Hematopoietic multipotent progenitor cell treated with erythropoietin and hydrocortisone succinate and interleukin-3 and kit ligand, for 4 days (in vitro differentiated cells): ENCODE results near the gene FBXW10B.
A peak's percentile ranks its signal among the peaks of the same experiment; 100 is the strongest.
"Not testable (repeated sequence)": the region's sequence is repeated elsewhere in the genome, so short reads cannot be mapped to it uniquely, and the experiment has no call there.

Experiments used
- DNase-seq: peaks from one replicate; pipeline ENCODE4 v3.0.0-alpha.2; 2015

The FBXW10B gene

DNA sequence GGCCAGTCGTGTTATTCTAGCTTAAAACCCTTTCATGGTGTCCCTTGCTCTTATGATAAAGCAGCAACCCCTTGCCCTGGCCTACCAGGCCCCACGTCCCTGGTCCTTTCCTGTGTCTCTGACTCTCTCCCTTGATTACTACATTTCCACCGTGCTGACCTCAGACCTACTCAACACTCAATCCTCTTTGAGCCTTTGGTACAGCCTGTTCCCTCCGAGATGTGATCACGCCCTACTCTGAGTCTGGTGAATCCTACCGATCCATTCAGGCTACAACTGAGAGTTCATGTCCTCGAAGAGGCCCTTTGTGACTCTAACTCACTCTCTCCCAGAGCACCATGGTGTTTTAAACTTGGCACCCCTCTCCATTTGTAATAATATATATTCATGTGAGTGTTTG is 10.5 kb upstream of the FBXW10B start:
- not testable (repeated sequence) for DNase-seq

DNA sequence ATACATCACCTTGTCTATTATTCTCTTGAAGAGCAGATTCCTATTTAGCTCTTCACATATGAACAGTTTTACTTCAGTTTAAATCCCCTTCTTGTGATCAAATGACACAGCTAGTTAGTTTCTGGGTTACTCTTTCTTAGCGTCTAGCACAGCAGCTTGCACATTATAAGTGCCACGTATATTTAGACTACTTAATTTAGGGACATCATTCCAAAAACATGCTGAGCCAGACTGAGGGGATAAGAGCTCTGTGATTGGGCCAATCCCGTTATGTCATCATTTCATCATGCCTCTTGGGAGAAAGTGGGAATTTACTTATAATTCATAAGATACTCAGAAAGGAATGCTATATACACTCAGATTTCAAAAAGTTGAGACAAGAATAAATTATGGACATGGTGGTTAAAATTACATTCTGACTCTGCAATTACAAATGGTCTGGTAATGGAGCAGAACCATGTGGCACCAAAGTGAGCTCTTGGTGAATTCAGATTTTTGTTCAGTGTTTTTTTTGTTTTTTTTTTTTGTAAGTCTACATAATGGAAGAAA is 4.2 kb upstream of the FBXW10B start:
- not testable (repeated sequence) for DNase-seq

- not testable (repeated sequence) for DNase-seq
These were observed 3.8 kb upstream of the FBXW10B start for GRCh38 chr17:15623255-15623654.

GRCh38 chr17:15622124-15622523 is 2.6 kb upstream of the FBXW10B start:
- DNase-seq, result not testable (repeated sequence)

GRCh38 chr17:15616828-15617227 is 2.7 kb downstream of the FBXW10B start:
- not testable (repeated sequence) for DNase-seq

DNA sequence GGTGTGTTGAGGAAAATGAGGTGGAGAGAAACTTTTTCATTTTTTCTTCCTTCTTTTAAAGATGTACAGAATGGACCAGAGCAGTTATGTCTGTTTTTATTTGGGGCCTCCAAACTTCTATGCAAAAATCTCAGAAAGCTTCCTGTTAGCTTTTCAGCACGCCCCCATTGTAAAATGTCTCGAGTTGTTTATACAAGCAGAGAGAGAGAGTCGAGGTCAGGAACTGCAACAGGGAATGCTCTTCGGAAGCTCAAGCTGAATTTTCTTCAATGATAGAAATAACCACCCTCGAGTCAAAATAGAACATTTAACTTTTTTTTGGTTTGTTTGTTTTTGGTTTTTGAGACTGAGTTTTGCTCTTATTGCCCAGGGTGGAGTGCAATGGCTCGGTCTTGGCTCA is 3.7 kb downstream of the FBXW10B start:
- not testable (repeated sequence) for DNase-seq

- not testable (repeated sequence) for DNase-seq
These were observed 6.4 kb downstream of the FBXW10B start for GRCh38 chr17:15613111-15613510.

- DNase-seq, result peak; percentile 29
These were observed 26.5 kb downstream of the FBXW10B start for GRCh38 chr17:15592960-15593359.

DNA sequence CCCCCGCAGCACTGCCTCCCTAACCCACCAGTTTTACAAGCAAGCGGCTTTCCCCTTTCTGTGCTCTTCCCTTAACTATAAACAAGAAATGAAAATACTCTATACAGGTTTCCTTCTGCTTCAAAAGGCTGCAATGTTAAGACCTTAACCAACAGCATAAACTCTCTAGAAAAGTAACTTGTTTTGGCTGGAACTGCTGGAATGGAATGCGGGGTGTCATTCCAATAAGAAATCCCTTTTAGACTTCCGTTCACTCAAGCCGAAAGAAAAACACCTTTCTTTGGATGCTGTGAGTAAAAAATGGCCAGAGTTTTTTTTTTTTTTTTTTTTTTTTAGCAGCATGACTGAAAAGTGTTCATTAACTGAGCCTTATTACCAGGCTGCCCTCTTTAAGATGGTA is 27.5 kb downstream of the FBXW10B start:
- DNase-seq, result not testable (repeated sequence)

DNA sequence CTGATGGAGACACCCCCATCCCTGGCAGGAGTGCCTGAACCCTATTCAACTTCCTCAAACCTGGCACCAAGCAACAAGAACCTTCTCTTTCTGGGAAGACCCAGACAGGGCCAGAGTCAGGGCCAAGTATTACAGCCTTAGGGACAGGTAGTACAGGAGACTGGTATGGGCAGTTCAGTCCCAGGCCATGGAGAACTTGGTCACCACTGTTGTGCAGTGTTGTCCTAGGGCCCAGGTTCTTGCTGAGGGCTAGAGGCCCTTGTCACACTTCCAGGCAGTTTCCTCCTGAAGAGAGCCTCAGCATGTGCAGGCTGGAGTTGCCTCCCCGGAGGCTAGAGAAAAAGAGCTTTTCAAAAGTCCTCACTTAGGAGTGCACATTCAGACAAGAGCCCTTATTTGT is 28.7 kb downstream of the FBXW10B start:
- DNase-seq, result not testable (repeated sequence)

GRCh38 chr17:15589544-15590536 is 29.7 kb downstream of the FBXW10B start:
- peak; percentile 54 for DNase-seq

DNA sequence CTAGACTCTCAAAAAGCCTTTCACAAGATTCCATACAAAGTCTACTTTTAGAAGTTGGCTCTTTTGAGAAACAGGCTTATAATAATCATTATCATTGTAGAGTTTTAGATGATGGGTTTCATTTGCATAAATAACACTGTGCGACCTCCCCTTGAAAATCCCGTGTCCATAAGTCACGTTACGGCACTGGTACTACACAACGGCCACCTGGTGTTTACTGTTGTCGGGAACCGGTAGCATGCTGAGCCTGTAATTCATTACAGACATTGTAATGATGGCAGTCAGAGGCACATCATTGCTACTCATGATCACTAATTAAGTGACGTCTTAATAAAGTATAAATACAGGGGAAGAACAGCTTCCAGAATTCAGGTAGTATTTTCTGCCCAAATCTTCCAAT is 31.5 kb downstream of the FBXW10B start:
- not testable (repeated sequence) for DNase-seq

GRCh38 chr17:15583313-15583712 is 36.2 kb downstream of the FBXW10B start:
- not testable (repeated sequence) for DNase-seq

GRCh38 chr17:15581462-15581861 is 38.0 kb downstream of the FBXW10B start:
- not testable (repeated sequence) for DNase-seq

- DNase-seq, result not testable (repeated sequence)
These were observed 42.7 kb downstream of the FBXW10B start for GRCh38 chr17:15576848-15577247.

GRCh38 chr17:15574660-15575059 is 44.8 kb downstream of the FBXW10B start:
- not testable (repeated sequence) for DNase-seq

- not testable (repeated sequence) for DNase-seq
These were observed 45.6 kb downstream of the FBXW10B start for GRCh38 chr17:15573870-15574269.
